22Rv1 (cell line): ENCODE data around the gene LDLRAD4.

ENCODE experiments used
- CTCF ChIP-seq: fragments of 450-650 bp; IDR thresholded peaks from 2 replicates; pipeline ENCODE4 v1.5.1; 2017; ENCODE audit warnings: mild to moderate bottlenecking
- ZFX ChIP-seq: fragments of 450-650 bp; IDR thresholded peaks from 2 replicates; pipeline ENCODE4 v1.6.1; 2017; ENCODE audit warnings: antibody characterized with exemption, borderline replicate concordance

DNA sequence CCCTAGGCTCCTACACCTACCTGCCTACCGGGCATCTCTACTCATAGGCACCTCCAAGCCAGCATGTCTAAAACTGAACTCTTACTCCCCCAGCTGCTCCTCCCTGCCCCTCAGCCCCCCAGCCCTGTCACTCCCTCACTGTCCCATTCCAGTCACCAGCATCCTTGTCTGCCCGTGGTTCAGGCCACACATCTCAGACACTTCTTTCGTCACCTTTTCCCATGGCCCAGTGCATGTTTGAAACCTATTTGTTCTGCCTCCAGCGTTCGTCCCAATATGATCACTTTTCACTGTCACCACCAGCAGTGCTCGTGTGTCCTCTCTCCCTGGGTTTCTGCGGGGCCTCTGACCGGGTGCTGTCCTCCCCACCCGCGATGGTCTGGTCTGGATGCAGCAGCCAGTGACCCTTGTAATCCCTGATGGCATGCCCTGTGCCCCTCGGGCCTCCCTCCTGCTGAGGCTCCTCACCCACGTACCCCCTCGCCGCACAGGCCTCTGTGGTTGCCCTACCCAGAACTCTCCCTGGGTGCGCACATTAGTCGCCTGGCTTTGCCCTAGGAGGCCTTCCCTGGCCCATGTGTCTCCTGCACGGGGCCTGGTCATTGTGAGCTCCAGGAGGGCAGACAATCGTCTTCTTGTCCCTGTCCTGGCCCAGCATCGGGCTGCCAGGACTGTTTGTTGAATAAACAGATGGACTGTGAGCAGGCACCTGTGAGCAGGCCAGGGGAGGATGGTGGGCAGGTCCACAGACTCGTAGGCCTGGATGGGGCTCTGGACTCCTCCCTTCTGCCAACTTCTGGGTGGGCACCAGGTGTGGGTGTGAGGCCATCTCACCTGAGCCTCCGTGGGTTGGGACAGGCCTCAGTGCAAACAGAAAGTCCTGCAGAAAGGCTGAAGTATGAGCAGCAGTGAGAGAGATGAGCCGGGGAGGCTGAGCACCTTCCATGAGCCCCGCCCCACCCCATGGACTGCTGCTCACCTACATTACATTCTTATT is 15.5 kb downstream of the LDLRAD4 start:
- TF ChIP-seq ZFX (no peak), CTCF (no peak)
